ENCODE data around the gene COL12A1. TPM values are rescaled to one million over a fixed set of nuclear protein-coding genes. Genes with fewer than 3 reads are reported as not detected.

COL12A1 gene
- total RNA-seq, 2 experiments from 2014 or later = not detected

DNA sequence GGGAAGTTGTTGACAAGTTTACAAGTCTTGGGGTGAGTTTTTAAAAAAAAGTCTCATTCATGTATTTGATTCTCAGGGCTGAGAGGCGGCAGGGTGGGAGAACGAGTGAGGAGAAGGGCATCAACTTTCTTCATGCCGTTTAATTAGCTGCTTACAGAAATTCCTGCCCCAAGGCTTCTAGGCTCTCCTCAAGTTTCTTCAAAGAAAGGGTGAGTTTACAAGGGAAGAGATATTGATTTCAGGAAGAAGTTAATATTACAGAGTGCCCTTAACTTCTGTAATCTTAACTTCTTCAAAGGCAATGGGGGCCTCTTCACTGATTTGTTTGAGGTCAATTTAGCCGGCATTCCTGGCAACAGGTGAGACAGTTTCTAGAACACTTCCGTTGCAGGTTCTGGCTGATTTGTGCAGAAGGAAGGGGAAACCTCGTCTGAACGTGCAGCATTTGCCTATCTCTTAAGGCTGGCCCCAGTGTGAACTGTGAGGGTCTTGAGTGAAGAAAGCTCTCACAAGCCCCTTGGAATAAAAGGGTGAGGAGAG, 3.4 kb upstream of the COL12A1 start:
- H3K4me1 Mint-ChIP-seq = peaks cover 44% of the 10 kb centered on the region
- H3K9me3 Mint-ChIP-seq = no peaks in the 10 kb centered on the region
- ChIA-PET POLR2A (no interaction called here), CTCF (interaction anchor here (0.5 to 6.1 kb wide), 28 partner anchors 8 to 1476 kb away, joined by 3 to 53 read pairs (median 3); no protein-coding TSS in a partner anchor)
- no peaks in the 10 kb centered on the region for H3K36me3 Mint-ChIP-seq (ENCODE audit: low read depth)
- H3K27ac Mint-ChIP-seq = no peak overlapping the region
- peaks cover 62% of the 10 kb centered on the region for H3K27me3 Mint-ChIP-seq
- DNase-seq = no peak
- no peak overlapping the region for H3K4me3 Mint-ChIP-seq

GRCh38 chr6:75208298-75209183, 2.7 kb upstream of the COL12A1 start:
- Mint-ChIP-seq H3K4me3 (peak overlapping the region; percentile 30), H3K4me1 (peaks cover 48% of the 10 kb centered on the region), H3K36me3 (ENCODE audit: low read depth) (no peaks in the 10 kb centered on the region), H3K27me3 (peaks cover 69% of the 10 kb centered on the region), H3K9me3 (no peaks in the 10 kb centered on the region), H3K27ac (no peak overlapping the region)
- ChIA-PET CTCF (interaction anchor here (0.5 to 6.1 kb wide), 24 partner anchors 9 to 1476 kb away, joined by 3 to 53 read pairs (median 3); no protein-coding TSS in a partner anchor), POLR2A (no interaction called here)
- DNase-seq = peak; percentile 83

DNA sequence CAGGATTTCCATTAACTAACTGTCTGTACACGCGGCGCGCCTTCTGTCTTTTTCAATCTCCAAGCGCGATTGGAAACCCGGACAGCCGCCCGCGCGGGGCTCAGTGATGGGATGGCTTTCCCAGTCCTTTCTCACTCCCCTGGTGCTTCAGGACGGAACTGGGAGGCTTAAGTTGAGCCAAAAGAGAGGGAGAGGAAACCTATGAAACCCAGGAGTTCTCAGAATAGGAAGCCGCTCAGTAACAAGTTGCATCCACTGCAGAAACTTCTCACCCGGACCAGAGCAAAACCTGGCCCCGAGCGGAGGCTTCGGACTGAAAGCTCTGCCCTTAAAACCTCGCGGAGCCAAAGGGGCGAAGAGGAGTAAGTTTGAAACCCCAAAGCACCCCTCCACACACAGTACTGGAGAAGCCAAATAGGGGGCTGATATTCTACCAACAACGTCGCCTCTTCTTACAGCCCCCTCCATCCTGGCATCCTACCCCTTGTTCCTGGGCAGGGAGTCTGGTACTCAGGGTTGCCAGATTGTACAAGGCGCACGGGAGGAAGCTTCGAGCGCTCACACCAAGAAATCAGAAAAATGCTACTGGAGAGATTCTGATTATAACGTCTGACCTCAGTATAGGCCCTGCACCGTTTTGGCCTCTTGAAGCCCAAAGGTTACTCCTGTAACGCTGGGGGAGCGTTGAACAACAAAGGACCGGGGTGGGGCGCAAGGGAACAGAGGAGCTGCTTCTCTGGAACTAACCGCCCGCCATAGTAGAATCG, 906 bp upstream of the COL12A1 start:
- Mint-ChIP-seq H3K4me3 (no peak overlapping the region), H3K4me1 (peaks cover 53% of the 10 kb centered on the region), H3K27ac (no peak overlapping the region), H3K9me3 (no peaks in the 10 kb centered on the region), H3K27me3 (peaks cover 82% of the 10 kb centered on the region), H3K36me3 (ENCODE audit: low read depth) (peaks cover 4% of the 10 kb centered on the region)
- ChIA-PET POLR2A (no interaction called here), CTCF (interaction anchor here (3.3 to 6.1 kb wide), 2 partner anchors 1115 to 1469 kb away, joined by 12 to 53 read pairs; no protein-coding TSS in a partner anchor)
- no peak for DNase-seq

DNA sequence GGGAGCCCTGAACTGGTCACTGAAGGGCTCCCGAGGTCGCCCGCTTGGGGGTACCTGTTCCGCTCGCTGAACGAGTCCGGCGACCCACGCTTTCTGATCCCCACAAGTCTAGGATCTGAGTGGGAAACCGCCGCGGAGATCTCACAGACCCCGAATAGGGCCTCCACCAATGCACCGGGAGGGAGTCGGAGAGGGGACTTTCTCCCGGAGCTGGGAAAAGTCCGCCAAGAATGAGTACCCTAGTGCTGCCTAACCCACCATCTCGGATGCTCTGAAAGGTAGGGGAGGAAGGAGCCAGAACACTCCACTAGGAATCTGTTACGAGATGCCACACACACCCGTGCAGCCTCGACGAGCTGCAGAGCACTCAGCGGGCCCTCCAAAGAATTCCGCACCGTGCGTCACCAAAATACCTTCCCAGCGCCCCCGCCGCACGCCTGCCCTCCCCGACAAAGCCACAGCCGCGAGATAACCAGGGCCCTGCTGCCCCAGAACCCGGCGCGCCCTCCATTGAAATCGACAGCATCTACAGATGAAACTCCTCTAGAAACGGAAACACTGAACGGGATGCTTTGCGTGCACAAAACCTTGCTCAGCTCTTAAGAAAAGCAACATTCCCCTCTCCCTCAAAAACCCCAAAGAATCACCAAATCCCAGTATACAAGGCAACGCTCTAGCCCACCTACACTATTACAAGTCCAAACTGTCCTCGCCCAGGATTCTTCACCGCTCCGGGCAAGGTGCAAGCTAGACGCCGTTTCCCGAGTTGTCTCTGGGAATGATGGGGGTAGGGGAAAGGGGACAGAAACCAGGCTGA, 686 bp downstream of the COL12A1 start:
- Mint-ChIP-seq H3K36me3 (ENCODE audit: low read depth) (peaks cover 4% of the 10 kb centered on the region), H3K9me3 (no peaks in the 10 kb centered on the region), H3K27ac (no peak overlapping the region), H3K4me3 (peak overlapping the region; percentile 55), H3K27me3 (peaks cover 84% of the 10 kb centered on the region), H3K4me1 (peaks cover 53% of the 10 kb centered on the region)
- ChIA-PET CTCF (interaction anchor here (1.8 to 3.3 kb wide), 2 partner anchors 38 to 1467 kb away, joined by 4 to 12 read pairs; partner anchors contain the start of gene COX7A2), POLR2A (no interaction called here)
- peak; percentile 24 for DNase-seq

DNA sequence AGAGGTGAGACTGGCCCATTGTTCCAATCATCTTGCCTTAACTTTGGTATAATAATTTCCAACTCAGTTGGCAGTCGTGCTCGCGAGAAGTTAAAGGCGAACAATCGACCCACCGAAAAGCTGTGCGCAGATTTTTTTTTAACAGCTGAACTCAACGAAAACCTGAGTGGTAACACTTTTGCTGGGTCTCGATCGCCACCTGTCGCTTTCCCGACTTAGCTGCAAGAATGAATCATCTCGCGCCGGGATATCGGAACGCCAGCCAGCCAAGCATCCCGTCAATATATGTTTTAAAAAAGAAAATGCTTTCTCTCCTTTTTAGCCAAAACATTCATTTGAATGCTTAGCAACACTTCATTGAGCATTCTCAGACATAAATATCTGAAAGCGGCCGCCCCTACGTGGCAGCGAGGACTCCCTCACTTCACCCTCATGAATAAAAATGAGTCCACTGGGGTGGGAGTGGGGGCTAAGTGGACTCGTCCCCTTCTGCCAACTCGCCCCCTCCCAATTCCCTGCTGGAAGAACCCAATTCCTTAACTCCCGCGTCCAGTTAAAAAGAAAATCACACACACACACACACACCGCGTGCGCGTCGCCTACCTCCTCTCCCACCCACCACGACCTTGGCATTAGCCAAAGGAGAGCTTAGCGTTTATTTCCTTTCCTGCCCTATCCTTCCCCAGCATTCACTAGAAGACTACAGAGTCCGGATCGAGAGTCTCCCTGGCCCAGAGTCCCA, 1.5 kb downstream of the COL12A1 start:
- no peak overlapping the region for H3K4me3 Mint-ChIP-seq
- H3K27ac Mint-ChIP-seq = no peak overlapping the region
- peaks cover 4% of the 10 kb centered on the region for H3K36me3 Mint-ChIP-seq (ENCODE audit: low read depth)
- peak; percentile 49 for DNase-seq
- POLR2A ChIA-PET = no interaction called here
- H3K9me3 Mint-ChIP-seq = no peaks in the 10 kb centered on the region
- H3K27me3 Mint-ChIP-seq = peaks cover 82% of the 10 kb centered on the region
- peaks cover 53% of the 10 kb centered on the region for H3K4me1 Mint-ChIP-seq
- CTCF ChIA-PET = interaction anchor here (0.7 to 3.3 kb wide), 11 partner anchors 23 to 1471 kb away, joined by 3 to 12 read pairs (median 3); partner anchors contain the start of gene COX7A2

GRCh38 chr6:75203721-75204120, 2.1 kb downstream of the COL12A1 start:
- DNase-seq = no peak
- CTCF ChIA-PET = interaction anchor here (0.7 to 3.3 kb wide), 14 partner anchors 8 to 1470 kb away, joined by 3 to 12 read pairs (median 3); partner anchors contain the start of gene COX7A2
- Mint-ChIP-seq H3K27ac (no peak overlapping the region), H3K4me1 (peaks cover 49% of the 10 kb centered on the region), H3K4me3 (no peak overlapping the region), H3K9me3 (no peaks in the 10 kb centered on the region), H3K27me3 (peaks cover 80% of the 10 kb centered on the region), H3K36me3 (ENCODE audit: low read depth) (peaks cover 4% of the 10 kb centered on the region)
- POLR2A ChIA-PET = no interaction called here

DNA sequence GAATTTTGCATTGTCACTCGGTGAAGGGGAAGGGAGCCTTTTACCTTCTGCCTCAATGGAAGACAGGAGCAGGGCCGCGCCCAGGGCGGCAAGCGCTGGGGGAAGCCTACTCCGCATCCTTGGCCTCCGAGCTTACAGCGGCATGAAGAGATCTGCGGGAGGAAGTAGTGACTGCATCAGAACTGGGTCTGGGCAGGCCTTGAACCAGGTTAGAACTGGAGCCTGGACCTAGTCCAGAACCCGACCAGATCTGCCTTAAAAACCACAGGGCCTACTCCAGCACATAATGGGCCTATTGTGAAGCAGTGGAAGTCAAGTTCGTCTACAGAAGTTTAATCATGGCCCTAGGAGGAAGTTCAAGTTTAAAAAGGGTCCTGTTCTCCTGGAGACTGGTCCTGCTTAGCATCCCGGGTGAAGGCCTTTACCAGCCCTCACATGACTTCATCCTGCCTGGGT, 3.1 kb downstream of the COL12A1 start:
- H3K36me3 Mint-ChIP-seq (ENCODE audit: low read depth) = peaks cover 4% of the 10 kb centered on the region
- no peak for DNase-seq
- ChIA-PET POLR2A (no interaction called here), CTCF (interaction anchor here (1.1 to 1.9 kb wide), 5 partner anchors 9 to 1469 kb away, joined by 3 to 10 read pairs (median 3); no protein-coding TSS in a partner anchor)
- H3K27me3 Mint-ChIP-seq = peaks cover 73% of the 10 kb centered on the region
- no peak overlapping the region for H3K27ac Mint-ChIP-seq
- H3K4me1 Mint-ChIP-seq = peaks cover 41% of the 10 kb centered on the region
- no peak overlapping the region for H3K4me3 Mint-ChIP-seq
- H3K9me3 Mint-ChIP-seq = no peaks in the 10 kb centered on the region

- no peak for DNase-seq
- H3K9me3 Mint-ChIP-seq = no peaks in the 10 kb centered on the region
- peaks cover 4% of the 10 kb centered on the region for H3K36me3 Mint-ChIP-seq (ENCODE audit: low read depth)
- POLR2A ChIA-PET = no interaction called here
- H3K4me3 Mint-ChIP-seq = no peak overlapping the region
- CTCF ChIA-PET = interaction anchor here (1.9 kb wide), 1 partner anchor 9 kb away, joined by 10 read pairs; no protein-coding TSS in a partner anchor
- H3K27me3 Mint-ChIP-seq = peaks cover 67% of the 10 kb centered on the region
- no peak overlapping the region for H3K27ac Mint-ChIP-seq
- peaks cover 35% of the 10 kb centered on the region for H3K4me1 Mint-ChIP-seq
Measured at GRCh38 chr6:75201901-75202672, 3.8 kb downstream of the COL12A1 start.

- CTCF ChIA-PET = interaction anchor here (1.3 kb wide), 1 partner anchor 9 kb away, joined by 7 read pairs; no protein-coding TSS in a partner anchor
- Mint-ChIP-seq H3K27ac (no peak overlapping the region), H3K27me3 (peaks cover 57% of the 10 kb centered on the region), H3K36me3 (ENCODE audit: low read depth) (peaks cover 4% of the 10 kb centered on the region), H3K4me1 (peaks cover 25% of the 10 kb centered on the region), H3K9me3 (no peaks in the 10 kb centered on the region), H3K4me3 (no peak overlapping the region)
- DNase-seq = no peak
- POLR2A ChIA-PET = no interaction called here
Measured at GRCh38 chr6:75201021-75201420, 4.8 kb downstream of the COL12A1 start.

DNA sequence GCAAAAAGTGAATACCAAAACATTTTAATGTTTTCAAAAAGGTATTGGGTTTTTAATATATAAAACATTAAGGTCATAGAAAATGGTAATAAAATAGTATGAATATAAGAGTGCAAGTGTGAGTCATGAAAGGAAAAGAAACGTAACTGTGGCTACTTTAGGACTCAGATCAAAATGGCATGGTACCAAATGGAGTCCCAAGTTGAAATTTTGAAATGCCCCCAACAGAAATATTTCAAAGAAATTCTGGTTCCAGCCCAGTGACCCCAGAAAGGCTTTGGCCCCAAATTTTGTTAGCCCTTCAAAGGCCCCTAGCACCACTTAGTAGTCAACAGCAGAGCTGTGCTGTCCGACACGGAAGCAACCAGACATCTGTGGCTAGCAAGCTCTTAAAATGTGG, 6.0 kb downstream of the COL12A1 start:
- H3K27ac Mint-ChIP-seq = no peak overlapping the region
- ChIA-PET CTCF (interaction anchor here (1.7 kb wide), 1 partner anchor 9 kb away, joined by 7 read pairs; no protein-coding TSS in a partner anchor), POLR2A (no interaction called here)
- peaks cover 4% of the 10 kb centered on the region for H3K36me3 Mint-ChIP-seq (ENCODE audit: low read depth)
- no peak overlapping the region for H3K4me3 Mint-ChIP-seq
- H3K27me3 Mint-ChIP-seq = peaks cover 46% of the 10 kb centered on the region
- no peak for DNase-seq
- peaks cover 15% of the 10 kb centered on the region for H3K4me1 Mint-ChIP-seq
- no peaks in the 10 kb centered on the region for H3K9me3 Mint-ChIP-seq

DNA sequence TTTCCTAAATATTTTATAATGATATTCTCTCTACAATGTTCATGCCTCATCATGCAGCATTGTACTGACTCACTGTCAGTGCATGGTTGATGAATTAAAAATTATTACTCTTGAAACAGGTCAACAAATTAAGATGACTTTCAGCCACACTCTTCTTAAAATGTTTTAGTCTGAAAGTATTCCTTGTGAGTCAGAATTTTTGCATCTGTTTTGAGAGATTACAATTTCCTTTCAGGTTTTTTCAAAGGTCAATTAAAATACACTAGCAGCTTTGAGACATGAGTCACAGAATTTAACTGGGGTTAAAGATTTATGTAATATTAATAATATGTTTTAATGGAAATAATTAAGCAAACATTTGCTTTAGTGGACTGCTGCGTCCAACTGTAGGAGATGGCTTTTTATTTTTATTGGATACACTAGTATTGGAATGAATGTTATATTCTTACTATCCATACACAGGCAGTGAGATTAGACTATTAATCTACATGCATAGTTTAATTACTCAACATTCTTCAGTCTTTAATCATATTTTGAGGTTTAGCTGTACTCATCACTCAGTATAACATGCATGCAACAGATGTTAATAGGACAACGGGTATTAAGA, 9.7 kb downstream of the COL12A1 start:
- H3K9me3 Mint-ChIP-seq = no peaks in the 10 kb centered on the region
- ChIA-PET POLR2A (no interaction called here), CTCF (interaction anchor here (1.2 kb wide), 1 partner anchor 13 kb away, joined by 3 read pairs; no protein-coding TSS in a partner anchor)
- H3K27me3 Mint-ChIP-seq = peaks cover 10% of the 10 kb centered on the region
- H3K4me1 Mint-ChIP-seq = no peaks in the 10 kb centered on the region
- no peak for DNase-seq
- no peaks in the 10 kb centered on the region for H3K36me3 Mint-ChIP-seq (ENCODE audit: low read depth)
- H3K27ac Mint-ChIP-seq = no peak overlapping the region
- H3K4me3 Mint-ChIP-seq = no peak overlapping the region
